Daoy (cell line): ENCODE results near the gene DNAH3. TPM values are rescaled to one million over a fixed set of nuclear protein-coding genes. Genes with fewer than 3 reads are reported as not detected.
"Not testable (repeated sequence)": the region's sequence is repeated elsewhere in the genome, so short reads cannot be mapped to it uniquely, and the experiment has no call there.

Source experiments
- DNase-seq: peaks from one replicate; pipeline ENCODE4 v3.0.0-alpha.2; 2015; ENCODE audit warnings: low read depth
- total RNA-seq: library from RNA; depleted of rRNA; stranded (reverse); fragments of >200 nt; shearing (Covaris generic); gene quantifications from 2 replicates; pipeline ENCODE4 v1.2.3, GENCODE V29; 2014

Gene DNAH3
- total RNA-seq, 1 experiment from 2014 or later: 0.06 TPM

DNA sequence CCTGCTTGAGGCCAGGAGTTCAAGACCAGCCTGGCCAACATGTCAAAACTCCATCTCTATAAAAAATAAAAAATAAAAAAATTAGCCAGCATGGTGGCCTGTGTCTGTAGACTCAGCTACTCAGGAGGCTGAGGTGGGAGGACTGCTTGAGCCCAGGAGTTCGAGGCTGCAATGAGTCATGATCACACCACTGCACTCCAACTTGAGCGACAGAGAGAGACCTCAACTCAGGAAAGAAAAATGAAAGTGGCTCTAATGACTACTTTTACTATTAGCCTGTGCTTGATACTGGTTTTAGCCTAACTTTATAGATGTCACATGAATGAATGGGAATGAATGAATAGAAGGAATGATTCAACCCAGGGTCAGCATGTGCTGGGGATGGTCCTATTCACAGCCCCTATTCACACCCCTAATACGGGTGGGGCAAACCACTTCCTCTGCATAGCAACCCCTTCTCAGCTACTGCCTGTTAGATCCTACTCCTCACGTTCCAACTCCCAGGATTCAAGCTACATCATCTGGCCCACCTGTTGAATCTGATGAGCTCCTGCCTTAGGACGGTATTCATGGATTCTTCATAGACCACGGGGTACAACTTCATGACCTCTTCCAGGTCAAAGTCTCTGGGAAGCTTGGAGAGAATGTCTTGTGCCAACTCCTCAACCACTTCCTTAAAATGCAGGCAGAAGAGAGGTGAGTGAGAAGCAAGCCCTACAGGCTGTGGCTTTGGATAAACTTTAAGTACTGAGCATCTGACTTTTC is 209.6 kb downstream of the DNAH3 start:
- no peak for DNase-seq

DNA sequence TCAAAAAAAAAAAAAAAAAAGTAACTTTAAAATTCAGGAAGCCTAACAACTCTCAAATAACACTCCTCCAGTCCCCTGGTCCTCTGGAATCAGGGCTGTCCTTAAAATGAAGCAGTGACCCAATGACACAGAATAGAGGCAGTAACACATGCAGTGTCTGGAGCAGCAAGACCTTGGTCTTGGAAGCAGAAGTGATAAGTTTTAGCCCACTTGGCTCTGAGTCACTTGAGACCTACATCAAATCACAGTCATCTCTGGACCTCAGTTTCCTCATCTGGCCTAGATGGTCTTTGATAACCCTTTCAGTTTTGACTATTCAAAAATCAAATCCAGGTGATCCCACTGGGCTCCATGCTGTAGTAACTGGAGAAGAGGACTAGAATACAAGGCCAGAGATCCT is 211.0 kb downstream of the DNAH3 start:
- DNase-seq: no peak

DNA sequence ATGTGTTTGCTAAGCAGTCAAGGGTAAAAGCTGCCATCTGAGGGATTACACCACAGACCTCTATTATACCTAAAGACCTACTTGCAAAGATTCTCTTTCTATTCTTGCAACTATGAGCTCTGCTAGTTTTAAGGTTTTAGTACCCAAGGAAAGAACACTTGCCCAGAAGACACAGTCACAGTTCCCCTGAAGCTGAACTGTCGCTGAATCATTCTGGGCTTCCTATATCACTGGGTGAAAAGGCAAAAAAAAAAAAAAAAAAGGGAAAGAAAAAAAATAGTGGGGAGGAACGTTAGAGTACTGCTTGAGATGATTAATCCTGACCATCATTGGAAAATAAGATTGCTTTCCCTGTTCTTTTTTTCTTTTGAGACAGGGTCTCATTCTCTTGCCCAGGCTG is 212.2 kb downstream of the DNAH3 start:
- peak; percentile 67 for DNase-seq

DNA sequence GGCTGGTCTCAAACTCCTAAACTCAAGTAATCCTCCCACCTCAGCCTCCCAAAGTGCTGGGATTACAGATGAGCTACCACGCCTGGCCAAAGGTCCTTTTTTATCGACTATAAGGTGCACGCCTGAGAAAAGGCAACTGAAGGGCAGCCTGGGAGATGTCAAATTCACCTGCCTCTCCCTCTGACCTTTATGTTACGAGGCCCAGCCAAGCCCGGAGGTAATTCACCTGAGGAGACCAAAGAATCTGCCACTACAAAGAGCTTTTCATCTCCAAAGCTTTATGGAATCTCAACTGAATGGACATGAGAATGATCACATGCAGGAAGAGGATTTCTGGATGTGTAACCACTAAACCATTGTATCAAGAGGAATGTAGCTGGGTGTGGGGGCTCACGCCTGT is 212.9 kb downstream of the DNAH3 start:
- no peak for DNase-seq

DNA sequence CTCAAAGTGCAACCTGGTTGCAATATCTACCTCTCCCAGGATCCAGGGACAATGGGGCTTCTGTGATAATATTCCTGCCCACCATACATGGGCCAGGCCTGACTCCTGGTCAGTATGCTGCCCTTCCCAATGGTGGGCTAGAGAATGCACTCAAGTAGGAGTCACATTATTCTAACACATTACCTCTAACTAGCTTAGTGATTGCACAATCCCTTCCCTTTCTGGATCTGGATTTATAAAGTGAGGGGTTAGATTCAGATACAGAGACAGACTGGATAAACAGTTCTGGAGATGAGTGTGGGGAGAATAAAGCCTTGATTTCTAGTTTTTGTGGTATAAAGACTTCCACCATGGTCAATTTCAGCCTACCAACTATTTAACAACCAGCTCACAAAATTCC is 217.1 kb downstream of the DNAH3 start:
- DNase-seq: no peak

DNA sequence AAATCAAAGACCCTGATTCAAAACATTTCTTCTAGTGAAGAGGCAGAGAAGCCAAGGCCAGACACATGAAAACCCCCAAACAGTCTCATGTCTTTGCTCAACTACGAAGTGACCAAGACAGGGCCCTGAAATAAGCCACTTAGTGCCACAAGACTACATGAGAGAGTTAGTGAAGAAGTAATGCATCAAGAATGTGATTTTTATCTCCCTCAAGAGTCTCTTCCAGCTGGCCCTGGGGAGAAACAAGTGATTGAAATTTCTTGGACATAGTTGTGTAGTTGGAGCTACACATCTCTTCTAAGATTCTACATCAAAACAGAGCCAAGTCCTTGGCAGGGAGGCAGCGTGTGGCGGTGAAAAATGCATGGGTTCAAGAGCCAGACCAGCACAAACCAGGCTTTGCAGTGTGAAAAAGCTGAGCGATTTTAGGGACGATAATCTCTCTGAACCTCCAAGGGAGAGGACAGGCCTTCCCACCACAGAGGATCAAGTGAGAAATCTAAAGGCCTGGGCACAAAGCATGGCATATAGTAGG is 219.5 kb downstream of the DNAH3 start:
- DNase-seq: no peak

DNA sequence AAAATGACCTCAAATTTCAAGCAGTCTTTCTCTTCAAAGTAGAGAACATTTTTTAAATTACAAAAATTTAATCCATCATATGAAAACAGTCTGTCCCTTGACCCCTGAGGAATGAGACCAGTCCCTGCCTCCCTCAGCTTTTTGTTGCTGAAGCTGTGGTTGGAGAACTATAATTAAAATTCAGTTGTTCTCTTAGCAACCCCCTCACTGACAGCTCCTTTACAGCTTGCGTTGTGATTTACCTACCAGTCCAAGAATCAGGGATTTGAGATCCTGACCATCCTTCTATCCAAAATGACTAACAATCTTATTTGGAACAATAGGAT is 220.3 kb downstream of the DNAH3 start:
- DNase-seq: no peak

DNA sequence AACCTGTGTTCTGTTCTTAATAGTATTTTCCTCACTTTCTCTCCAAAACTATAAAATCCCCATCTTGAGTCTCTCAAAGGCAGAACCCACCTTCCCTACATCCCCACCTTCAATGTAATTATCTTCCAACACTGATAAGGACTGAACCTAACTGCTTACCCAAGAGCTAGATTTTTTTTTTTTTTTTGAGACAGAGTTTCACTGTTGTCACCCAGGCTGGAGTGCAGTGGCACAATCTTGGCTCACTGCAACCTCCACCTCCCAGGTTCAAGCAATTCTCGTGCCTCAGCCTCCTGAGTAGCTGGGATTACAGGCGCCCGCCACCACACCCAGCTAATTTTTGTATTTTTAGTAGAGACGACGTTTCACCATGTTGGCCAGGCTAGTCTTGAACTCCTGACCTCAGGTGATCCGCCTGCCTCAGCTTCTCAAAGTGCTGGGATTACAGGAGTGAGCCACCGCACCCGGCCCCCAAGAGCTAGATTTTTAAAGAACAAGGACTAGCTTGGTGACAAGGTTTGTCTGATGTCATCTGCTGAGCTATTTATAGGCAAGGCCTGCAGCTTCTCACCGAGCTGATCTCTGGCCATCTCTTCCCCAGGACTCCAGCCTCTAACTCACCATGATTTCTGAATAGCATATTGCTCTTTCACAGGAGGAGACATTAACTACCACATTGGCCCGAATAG is 220.8 kb downstream of the DNAH3 start:
- not testable (repeated sequence) for DNase-seq

DNA sequence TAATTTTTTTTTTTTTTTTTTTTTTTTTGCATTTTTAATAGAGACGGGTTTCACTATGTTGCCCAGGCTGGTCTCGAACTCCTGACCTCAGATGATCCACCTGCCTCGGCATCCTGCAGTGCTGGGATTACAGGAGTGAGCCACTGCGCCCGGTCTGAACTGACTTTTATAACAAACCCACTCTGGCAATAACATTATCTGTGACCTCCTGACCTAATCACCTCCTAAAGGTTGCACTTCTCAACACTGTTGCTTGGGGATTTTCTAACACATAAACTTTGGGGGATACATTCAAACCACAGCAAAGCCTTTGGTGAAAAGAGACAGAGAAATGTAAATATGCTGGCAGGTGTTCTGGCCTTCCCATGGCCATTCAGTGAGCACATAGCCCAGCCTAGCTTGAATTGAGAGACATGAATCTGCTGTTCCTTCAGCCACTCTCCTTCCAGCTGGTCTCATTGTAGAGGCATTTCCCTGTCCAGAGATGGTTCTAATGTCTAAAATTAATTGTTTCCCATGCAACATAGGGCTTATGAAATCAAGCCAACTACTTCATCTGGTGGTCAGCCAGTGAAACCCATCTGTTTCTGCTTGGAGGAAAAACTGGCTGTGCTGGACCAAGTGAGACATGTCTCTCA is 221.8 kb downstream of the DNAH3 start:
- DNase-seq: no peak

DNA sequence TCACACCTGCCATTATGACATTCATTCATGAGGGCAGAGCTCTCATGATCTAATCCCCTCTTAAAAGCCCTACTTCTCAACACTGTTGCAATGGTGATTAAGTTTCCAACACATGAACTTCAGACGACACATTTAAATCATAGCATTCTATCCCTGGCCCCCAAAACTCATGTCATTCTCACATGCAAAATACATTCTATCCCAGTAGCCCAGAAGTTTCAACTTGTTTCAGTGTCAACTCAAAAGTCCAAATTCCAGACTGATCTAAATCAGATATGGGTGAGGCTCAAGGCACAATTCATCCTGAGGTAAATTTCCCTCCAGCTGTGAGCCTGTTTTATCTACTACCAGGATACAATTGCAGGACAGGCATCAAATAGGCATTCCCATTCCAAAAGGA is 224.9 kb downstream of the DNAH3 start:
- no peak for DNase-seq

DNA sequence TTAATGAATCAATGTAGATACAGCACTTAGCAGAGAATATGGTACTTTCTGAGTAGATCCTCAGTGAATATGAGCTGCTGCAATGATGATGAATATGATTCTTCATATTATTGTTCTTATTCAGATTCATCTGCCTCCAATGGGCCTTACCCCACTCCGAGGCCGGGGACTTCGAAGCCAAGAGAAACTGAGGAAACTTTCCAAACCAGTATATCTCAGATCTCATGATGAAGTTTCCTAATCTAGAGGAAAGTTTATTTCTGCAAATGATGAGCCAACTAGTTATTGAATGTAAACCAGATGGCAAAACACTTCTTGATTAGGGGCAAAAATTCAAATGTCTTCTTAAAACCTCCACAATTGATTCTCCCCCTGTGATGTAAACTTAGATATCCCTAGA is 226.8 kb downstream of the DNAH3 start:
- no peak for DNase-seq

DNA sequence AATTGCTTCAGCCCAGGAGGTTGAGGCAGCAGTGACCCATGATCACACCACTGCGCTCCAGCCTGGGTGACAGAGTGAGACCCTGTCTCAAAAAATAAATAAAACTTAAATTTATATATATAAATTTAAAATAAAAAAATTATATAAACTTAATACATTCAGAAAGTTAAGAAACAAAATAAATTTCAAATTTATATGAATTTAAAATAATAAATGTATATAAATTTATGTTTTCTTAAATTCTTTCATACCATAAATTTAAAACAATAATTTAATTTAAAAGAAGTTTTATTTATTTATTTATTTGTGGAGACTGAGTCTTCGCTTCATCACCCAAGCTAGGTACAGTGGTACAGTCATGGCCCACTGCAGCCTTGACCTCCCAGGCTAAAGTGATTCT is 229.8 kb downstream of the DNAH3 start:
- no peak for DNase-seq

DNA sequence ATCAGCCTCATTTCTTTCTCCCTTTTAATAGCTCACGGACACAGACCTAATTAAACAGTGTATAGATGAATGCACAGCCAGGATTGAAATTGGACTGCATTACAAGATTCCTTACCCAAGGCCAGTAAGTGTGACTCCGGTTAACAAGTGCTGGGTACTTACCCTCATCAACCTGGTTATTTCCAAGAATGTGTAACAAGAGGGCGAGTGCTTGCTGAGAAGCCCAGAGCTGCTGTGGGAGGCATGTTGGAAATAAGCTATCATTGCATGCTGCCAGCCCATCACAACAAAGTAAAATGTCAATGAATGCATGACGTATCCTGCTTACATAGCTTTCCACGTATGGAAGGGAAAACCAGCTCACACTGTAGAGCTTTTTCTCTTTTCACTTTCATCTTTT is 230.6 kb downstream of the DNAH3 start:
- no peak for DNase-seq

DNA sequence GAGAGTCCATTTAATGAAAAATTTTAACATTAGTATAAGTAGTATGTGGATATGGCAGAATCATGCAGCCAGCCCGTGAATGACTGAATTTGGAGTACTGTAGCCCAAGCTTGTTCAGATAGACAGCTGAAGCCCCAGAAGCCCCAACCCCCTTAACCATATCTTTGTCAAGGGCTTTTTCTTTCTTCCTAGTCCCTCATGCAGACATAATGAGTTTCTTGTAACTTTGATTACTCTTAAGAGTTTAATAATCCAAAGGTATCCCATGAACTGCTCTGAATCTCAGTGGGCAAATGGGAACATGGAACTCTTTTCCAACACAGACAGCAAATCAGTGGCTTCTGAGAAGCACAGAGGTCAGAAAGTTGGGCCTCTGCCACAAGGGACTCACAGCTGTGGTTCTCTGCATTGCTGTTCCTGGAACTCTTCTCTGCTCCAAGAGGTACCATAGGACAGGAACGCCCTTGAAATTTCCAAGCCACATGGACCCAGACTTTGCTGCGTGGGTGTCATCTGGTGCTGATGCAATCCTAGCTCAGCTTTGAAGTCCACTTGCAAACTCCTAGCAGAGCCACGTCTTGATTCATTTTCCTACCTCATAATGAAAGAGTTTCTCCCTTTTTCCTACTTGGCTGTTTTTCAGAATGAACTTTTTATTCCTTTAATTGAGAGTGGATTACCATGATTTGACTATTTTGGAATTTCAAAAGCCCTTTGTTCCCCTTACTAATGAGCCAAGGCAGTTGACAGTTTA is 232.0 kb downstream of the DNAH3 start:
- peak; percentile 25 for DNase-seq

DNA sequence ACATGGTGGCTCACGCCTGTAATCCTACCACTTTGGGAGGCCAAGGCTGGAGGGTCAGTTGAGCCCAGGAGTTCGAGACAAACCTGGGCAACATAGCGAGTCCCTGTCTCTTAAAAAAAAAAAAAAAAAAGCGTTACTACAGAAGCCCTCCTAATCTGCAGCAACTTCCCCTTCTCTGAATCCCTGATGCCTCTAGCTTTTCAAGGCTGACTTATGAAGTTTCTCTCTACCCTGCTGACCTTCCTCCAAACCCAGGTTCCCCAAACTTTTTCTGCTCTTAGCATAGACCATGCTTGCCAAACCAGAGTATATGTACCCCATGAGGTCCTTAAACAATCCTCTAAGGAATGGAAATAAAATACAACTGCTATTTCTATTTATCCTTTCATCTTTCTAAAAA is 233.7 kb downstream of the DNAH3 start:
- DNase-seq: no peak

DNA sequence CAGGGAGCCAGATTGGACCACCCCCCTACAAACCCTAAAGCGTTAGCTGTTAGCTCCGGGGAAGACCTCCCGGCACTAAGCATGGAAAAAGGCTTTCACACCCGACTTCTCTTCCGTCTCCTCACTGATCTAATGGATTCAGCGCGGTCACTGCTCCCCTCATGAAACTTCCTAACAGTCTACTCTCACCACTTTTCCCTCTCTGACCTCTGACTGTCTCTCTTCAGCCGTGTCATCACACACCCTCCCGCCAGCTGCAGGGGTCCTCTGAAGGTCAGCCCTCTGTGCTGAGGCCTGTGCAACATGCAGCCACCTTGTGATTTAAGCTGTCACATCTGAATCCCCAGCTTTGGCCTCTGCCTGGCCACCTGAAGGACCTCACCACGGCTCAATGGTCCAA is 234.4 kb downstream of the DNAH3 start:
- DNase-seq: no peak

DNA sequence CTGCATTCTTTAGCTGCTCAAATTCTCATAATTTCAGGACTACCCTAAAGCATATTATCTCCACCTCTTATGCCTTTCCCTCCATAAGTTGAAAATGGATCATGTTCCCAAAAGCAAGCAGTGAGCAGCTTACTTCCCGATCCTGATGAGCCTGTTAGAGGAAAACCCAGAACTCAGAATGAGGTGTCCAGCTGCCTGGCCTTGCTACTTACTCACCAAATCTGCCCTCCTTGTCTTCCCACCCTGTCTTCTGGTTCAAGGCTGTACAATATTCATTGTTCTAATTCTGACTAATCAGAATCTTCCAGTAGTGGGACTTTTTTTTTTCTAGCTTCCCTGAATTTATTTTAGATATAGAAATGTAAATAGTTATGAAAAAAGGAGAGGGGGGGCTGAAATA is 239.3 kb downstream of the DNAH3 start:
- DNase-seq: peak; percentile 74

DNA sequence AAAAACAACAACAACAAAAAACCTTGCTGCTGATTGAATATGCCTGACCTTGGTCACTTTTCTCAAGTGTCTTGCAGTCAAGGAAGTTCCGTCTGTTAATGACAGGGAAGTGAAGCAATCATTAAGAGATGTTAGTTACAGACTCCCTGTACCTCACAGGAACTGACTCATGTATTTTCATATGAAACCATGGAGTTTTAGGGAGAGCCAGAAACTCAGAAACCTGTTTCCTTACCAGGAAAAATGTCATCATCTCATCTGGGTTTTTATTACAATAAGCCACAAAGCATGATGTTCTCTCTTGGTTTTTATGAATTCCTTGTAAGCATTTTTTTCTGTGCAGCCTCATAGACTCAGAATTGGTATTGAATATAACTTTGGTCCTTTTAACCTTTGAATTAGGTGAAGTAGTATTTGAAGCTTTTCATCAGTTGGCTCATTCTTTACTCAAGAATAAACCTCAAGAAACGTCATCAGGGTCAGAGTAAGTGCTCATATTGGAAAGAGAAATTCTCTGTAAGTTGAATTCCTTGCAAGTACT is 239.8 kb downstream of the DNAH3 start:
- peak; percentile 76 for DNase-seq

DNA sequence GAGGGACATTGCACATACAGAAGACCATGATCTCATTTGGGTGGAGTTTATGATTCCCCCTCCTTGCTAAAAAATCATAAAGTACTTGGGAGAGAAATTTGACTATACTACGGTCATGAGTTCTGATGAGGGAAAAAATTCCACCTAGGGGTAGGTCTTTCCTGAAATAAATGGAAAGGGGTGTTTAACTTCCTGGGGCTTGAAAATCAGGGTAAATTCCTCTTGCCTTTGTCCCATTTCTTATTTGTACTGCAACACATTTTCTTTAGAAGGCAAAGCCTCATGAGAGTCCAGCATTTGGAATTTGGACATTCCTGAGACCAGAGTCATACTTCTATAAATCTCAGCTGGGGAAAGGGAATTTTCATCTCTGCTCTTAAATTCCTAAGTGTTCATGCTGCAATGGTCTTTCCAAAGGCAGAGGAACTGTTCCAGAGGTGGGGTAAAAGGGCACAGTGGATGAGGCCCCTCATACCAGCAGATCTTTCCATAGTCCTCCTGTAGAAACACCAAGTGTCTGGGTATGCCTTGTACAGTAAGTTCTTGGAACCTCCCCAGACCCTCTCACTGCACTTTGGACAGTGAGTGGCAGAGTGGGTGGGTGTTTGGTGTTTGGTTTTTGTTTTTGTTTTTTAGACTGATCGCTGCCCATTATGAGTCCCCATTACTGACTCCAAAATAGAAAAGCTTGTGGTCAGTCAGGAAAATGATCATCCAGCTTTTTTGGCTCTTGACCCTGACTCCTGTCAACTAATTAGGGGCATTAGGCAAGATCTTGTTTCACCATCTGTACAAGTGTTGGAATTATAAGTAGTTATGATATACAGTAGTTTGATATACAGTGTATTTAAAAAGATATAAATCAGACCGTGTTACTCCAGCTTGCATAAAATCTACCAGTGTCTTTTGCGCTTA is 244.0 kb downstream of the DNAH3 start:
- DNase-seq: peak; percentile 68

DNA sequence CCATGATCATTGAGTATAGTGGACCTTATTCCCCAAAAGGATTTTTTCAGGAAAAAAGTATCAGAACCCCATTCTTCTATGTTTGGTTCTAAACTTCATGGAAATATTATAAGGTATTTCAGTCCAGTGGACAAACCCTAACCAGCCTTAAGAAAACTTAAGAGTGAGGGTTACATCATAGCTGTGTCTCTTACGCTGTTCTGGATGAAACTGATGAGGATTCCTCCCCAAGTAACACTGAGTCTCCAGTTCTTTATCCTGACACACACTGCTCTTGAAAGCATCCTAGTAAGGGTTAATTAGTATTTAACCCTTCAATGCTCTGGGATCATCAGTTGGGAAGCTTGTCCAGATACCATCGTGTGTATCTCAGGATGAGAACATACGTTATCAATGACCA is 245.1 kb downstream of the DNAH3 start:
- no peak for DNase-seq
